K562 (cell line): ENCODE results near the gene EVI2B.

Experiments used
- BDP1 ChIP-seq: IDR thresholded peaks from 3 replicates; pipeline ENCODE4 v1.6.1; 2011; ENCODE audit not compliant: insufficient read length, insufficient read depth
- CTCF ChIP-seq, 3 experiments: IDR thresholded peaks in 2 of 3; conservative IDR thresholded peaks in 1 of 3; 2 replicates each; pipeline ENCODE4 v1.5.1; 2011 to 2012; ENCODE audit warnings: low read length in 3 of 3, mild to moderate bottlenecking in 3 of 3, control low read depth in 2 of 3, improper control_type of control experiment in 1 of 3, inconsistent platforms in 1 of 3, low read depth in 1 of 3, mixed read lengths in 1 of 3, moderate library complexity in 1 of 3; ENCODE audit not compliant: insufficient read depth in 2 of 3
- NELFE ChIP-seq: IDR thresholded peaks from 2 replicates; pipeline ENCODE4 v1.6.1; 2011; ENCODE audit warnings: mild to moderate bottlenecking; ENCODE audit not compliant: insufficient read depth, insufficient read length
- POLR2A ChIP-seq: fragments of 450-650 bp; conservative IDR thresholded peaks from 2 replicates; pipeline ENCODE4 v1.6.1; 2016
- SP1 ChIP-seq: sonication (generic); formaldehyde crosslinking; IDR thresholded peaks from 2 replicates; pipeline ENCODE4 v1.8.1; 2022; ENCODE audit warnings: mild to moderate bottlenecking, missing genetic modification reagents

DNA sequence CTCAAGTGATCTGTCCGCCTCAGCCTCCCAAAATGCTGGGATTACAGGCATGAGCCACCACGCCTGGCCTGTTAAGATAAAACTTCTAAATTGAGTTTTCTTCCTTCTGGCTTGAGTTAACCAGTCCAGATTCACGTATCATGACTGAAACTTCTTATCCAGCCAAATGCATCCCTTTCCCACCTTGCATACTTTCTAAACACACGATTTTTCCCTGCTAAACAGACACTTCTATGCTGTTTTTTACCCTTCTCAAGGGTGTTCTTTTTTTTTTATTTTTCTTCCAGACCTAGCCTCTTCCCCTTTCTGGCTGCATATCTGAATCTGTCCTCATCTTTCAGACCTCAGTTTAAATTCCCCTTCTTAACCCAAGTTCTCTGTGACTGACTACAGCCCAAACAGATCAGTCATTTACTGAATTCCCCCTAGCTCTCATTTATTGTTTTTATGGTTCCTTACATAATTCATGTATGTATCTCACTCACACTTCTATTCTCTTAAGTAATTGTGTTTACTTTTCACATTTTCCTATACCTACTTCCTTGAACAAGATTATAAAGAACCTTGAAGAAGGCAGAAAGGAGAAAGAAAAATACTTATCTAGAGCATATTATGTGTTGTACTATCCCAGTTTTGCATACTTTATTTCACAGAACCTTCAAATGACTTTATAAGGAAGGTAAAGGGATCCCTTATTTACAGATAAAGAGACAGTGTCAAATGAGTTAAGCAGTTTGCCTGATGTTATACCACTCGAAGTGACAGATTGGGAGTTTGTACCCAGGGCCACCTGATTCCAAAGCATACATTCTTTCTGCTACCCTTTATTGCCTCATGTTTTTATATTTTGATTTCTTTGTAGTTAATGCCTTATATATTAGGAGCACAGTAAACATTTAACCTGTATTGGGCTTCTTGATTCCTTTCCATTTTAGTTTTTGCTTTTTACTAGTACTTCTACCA lies 5.2 kb downstream of the EVI2B start:
- TF ChIP-seq NELFE = no peak
- TF ChIP-seq CTCF (IDR thresholded peaks at IDR 0.05 in 2 of 3, conservative IDR thresholded peaks at IDR 0.05 in 1 of 3; ENCODE audit: insufficient read depth in 2 of 3, low read depth in 1 of 3, low read length in 3 of 3) = no peak
- no peak for TF ChIP-seq POLR2A
- TF ChIP-seq BDP1 = no peak
- TF ChIP-seq SP1 (CRISPR knock-in tag) = no peak
